NCI-H460 (cell line): ENCODE results near the gene MRPL19. TPM values are rescaled to one million over a fixed set of nuclear protein-coding genes. Genes with fewer than 3 reads are reported as not detected.

ENCODE experiments used
- DNase-seq: peaks from one replicate; pipeline ENCODE4 v3.0.0-alpha.2; 2016; ENCODE audit warnings: low read depth; ENCODE audit errors: extremely low read depth
- polyA plus RNA-seq: library from polyadenylated mRNA; depleted of rRNA; stranded (reverse); fragments of >200 nt; gene quantifications from 2 replicates; pipeline ENCODE4 v1.2.3, GENCODE V29; 2014; cell fraction: nucleus; rRNA removed
- total RNA-seq: library from RNA; depleted of rRNA; stranded (reverse); fragments of >200 nt; shearing (Covaris generic); gene quantifications from 2 replicates; pipeline ENCODE4 v1.2.3, GENCODE V29; 2014; rRNA removed

MRPL19 gene
- total RNA-seq = 90.1 and 93.7 TPM in 2 replicates
- polyA plus RNA-seq = 82.8 and 168 TPM in 2 replicates

GRCh38 chr2:75646583-75647425 is at the start of gene MRPL19:
TSS of gene MRPL19 (plus strand) at chr2:75646783. CDS start at chr2:75646808, 25 bp downstream.
- peak; percentile 89 for DNase-seq

- DNase-seq = no peak
These were observed 49.8 kb upstream of the MRPL19 start for GRCh38 chr2:75596784-75597183.

- DNase-seq = no peak
These were observed 48.6 kb upstream of the MRPL19 start for GRCh38 chr2:75597949-75598348.

GRCh38 chr2:75598589-75599155 is 47.9 kb upstream of the MRPL19 start:
- DNase-seq = no peak

- no peak for DNase-seq
These were observed 46.0 kb upstream of the MRPL19 start for GRCh38 chr2:75600461-75601011.

GRCh38 chr2:75602724-75603342 is 43.8 kb upstream of the MRPL19 start:
- no peak for DNase-seq

- no peak for DNase-seq
These were observed 43.1 kb upstream of the MRPL19 start for GRCh38 chr2:75603477-75603876.

- DNase-seq = no peak
These were observed 42.1 kb upstream of the MRPL19 start for GRCh38 chr2:75604484-75604883.

GRCh38 chr2:75605770-75606529 is 40.6 kb upstream of the MRPL19 start:
- no peak for DNase-seq

- no peak for DNase-seq
These were observed 39.7 kb upstream of the MRPL19 start for GRCh38 chr2:75606761-75607399.

GRCh38 chr2:75607400-75607798 is 39.2 kb upstream of the MRPL19 start:
- no peak for DNase-seq

GRCh38 chr2:75607988-75608683 is 38.4 kb upstream of the MRPL19 start:
- no peak for DNase-seq

- DNase-seq = peak; percentile 41
These were observed 37.8 kb upstream of the MRPL19 start for GRCh38 chr2:75608684-75609333.

- DNase-seq = no peak
These were observed 37.3 kb upstream of the MRPL19 start for GRCh38 chr2:75609334-75609689.

GRCh38 chr2:75609937-75610508 is 36.6 kb upstream of the MRPL19 start:
- no peak for DNase-seq

- DNase-seq = no peak
These were observed 35.9 kb upstream of the MRPL19 start for GRCh38 chr2:75610671-75611070.

- DNase-seq = no peak
These were observed 34.3 kb upstream of the MRPL19 start for GRCh38 chr2:75612108-75612861.

GRCh38 chr2:75612862-75613243 is 33.7 kb upstream of the MRPL19 start:
- DNase-seq = no peak
